ENCODE results near the gene PCDHAC2. TPM values are rescaled to one million over a fixed set of nuclear protein-coding genes. Genes with fewer than 3 reads are reported as not detected.

The PCDHAC2 gene
- total and polyA plus RNA-seq, 2 of the 13 experiments (the other 11 are each of a cell fraction or from before 2014, with no cell fraction given), result not detected

- TF ChIP-seq ARID5B (CRISPR knock-in tag; IDR thresholded peaks at IDR 0.05) (peak; percentile 56; the same call in 1 of the 2 replicates), FOXO1 (CRISPR knock-in tag; IDR thresholded peaks at IDR 0.05) (0 out of 2 replicates have a peak, but pooled peaks have one; percentile 12), ZNF530 (CRISPR knock-in tag; IDR thresholded peaks at IDR 0.05; ENCODE audit: low read depth) (no peak), ETV5 (CRISPR knock-in tag; IDR thresholded peaks at IDR 0.05; ENCODE audit: borderline replicate concordance) (peak; percentile 43; the same call in 1 of the 2 replicates), ZNF609 (CRISPR knock-in tag; IDR thresholded peaks at IDR 0.05; ENCODE audit: borderline replicate concordance) (peak; percentile 43; the same call in 1 of the 2 replicates), RARA (CRISPR knock-in tag; IDR thresholded peaks at IDR 0.05) (0 out of 2 replicates have a peak, but pooled peaks have one; percentile 31), PITX1 (CRISPR knock-in tag; IDR thresholded peaks at IDR 0.05) (peak; percentile 44; the same call in 1 of the 2 replicates), GFI1 (CRISPR knock-in tag; IDR thresholded peaks at IDR 0.05; ENCODE audit: borderline replicate concordance) (0 out of 2 replicates have a peak, but pooled peaks have one; percentile 43), ZNF598 (CRISPR knock-in tag; IDR thresholded peaks at IDR 0.05; ENCODE audit: borderline replicate concordance) (no peak), MYNN (CRISPR knock-in tag; IDR thresholded peaks at IDR 0.05; ENCODE audit: low read depth) (no peak), CENPBD1 (CRISPR knock-in tag; IDR thresholded peaks at IDR 0.05; ENCODE audit: borderline replicate concordance, low read depth) (no peak), SALL1 (CRISPR knock-in tag; IDR thresholded peaks at IDR 0.05) (peak; percentile 44), HMG20B (CRISPR knock-in tag; conservative IDR thresholded peaks at IDR 0.05) (0 out of 2 replicates have a peak, but pooled peaks have one; percentile 32)
Observed at GRCh38 chr5:140978260-140978659, 12.0 kb downstream of the PCDHAC2 start (continued).

Measured in HepG2 (cell line).